Muscle of leg (tissue), 11 donors: ENCODE results near the gene LHFPL3. TPM values are rescaled to one million over a fixed set of nuclear protein-coding genes. Genes with fewer than 3 reads are reported as not detected.

ENCODE experiments used
- DNase-seq: peaks from one replicate; pipeline ENCODE4 v3.0.0; 2013
- H3K27ac ChIP-seq: one replicate; pipeline ENCODE4 v1.5.1; 2013; ENCODE audit warnings: mild to moderate bottlenecking, low read length, control low read depth
- H3K27me3 ChIP-seq: one replicate; pipeline ENCODE4 v1.6.1; 2013; ENCODE audit warnings: low read length; ENCODE audit not compliant: control insufficient read depth, insufficient read depth
- H3K36me3 ChIP-seq: one replicate; pipeline ENCODE4 v1.6.1; 2013; ENCODE audit warnings: low read length; ENCODE audit not compliant: control insufficient read depth, insufficient read depth
- H3K4me1 ChIP-seq: one replicate; pipeline ENCODE4 v1.6.1; 2013; ENCODE audit warnings: low read length; ENCODE audit not compliant: control insufficient read depth, insufficient read depth
- H3K4me3 ChIP-seq: one replicate; pipeline ENCODE4 v1.5.1; 2013; ENCODE audit warnings: low read length, control low read depth
- H3K9me3 ChIP-seq: replicated peaks from 2 replicates; pipeline ENCODE4 v1.6.1; 2013; ENCODE audit warnings: low read depth, low read length; ENCODE audit not compliant: control insufficient read depth
- WGBS: methylation state at CpG from one replicate; pipeline ENCODE4 v1.1.5; 2013; ENCODE audit warnings: missing lambda C conversion rate; ENCODE audit not compliant: insufficient coverage; 5-methylcytosine and 5-hydroxymethylcytosine counted together
- polyA plus RNA-seq, 8 donors: library from polyadenylated mRNA; unstranded; fragments of 120-200 nt; gene quantifications; one replicate each; pipeline versions ENCODE4 v1.2.1 to v1.2.3, GENCODE V29; 2013; ENCODE audit warnings: inconsistent platforms in 1 of 8, low replicate concordance in 1 of 8; ENCODE audit not compliant: insufficient read length in 8 of 8, insufficient read depth in 1 of 8
- total RNA-seq: library from RNA; stranded (reverse); fragments of 120-200 nt; gene quantifications from one replicate; pipeline ENCODE4 v1.2.4, GENCODE V29; 2013

The LHFPL3 gene
- total and polyA plus RNA-seq, 9 donors = 0.06 to 0.47 (median 0.17) TPM; not detected in 6

DNA sequence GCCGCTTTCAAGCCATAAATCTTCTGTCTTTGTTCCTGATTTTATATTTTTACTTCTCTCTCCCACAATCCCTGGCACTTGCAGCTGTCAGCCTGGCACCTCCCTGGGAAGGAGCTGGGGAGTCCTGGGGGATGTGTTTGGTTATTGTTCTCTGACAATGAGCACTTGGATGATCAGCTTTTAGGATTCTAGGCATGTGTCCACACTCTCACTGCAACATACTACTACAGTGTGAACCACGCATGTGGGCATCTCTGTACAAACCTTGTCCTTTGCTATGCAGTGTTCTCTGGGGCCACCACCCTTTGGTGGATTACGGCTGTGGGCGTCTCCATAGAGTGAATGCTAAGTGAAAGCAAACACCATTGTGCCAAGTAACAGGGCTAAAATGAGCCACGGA lies 517.2 kb downstream of the LHFPL3 start:
- Histone ChIP-seq H3K27me3 (no peaks in the 10 kb centered on the region), H3K4me1 (peaks cover 3% of the 10 kb centered on the region), H3K4me3 (no peak overlapping the region), H3K9me3 (no peaks in the 10 kb centered on the region), H3K27ac (no peak overlapping the region), H3K36me3 (no peaks in the 10 kb centered on the region)
- DNase-seq = no peak
- WGBS = 73% methylated on average over 3 of the region's 5 CpGs

DNA sequence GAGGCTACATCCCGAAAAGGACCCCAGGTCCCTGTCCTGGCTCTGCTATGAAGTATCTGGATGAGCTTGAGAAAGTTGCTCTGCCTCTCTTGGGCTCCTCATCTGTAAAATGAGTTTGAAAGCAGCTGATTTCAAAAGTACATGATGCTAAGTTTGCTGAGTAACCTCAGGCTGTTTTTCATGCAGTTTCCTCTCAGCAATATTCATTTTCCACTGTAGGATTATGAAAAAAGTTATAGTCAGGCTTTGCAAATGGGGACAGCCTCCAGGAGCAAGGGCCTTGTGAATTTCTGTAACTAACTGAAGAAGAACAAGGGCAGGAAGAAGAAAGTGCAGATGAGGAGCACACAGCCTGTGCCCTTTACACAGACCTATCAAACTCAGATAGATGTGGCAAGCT lies 518.3 kb downstream of the LHFPL3 start:
- 100% methylated on average over 1 of the region's 1 CpG for WGBS
- Histone ChIP-seq H3K4me1 (peaks cover 3% of the 10 kb centered on the region), H3K27ac (no peak overlapping the region), H3K4me3 (no peak overlapping the region), H3K27me3 (no peaks in the 10 kb centered on the region), H3K36me3 (no peaks in the 10 kb centered on the region), H3K9me3 (no peaks in the 10 kb centered on the region)
- DNase-seq = no peak

DNA sequence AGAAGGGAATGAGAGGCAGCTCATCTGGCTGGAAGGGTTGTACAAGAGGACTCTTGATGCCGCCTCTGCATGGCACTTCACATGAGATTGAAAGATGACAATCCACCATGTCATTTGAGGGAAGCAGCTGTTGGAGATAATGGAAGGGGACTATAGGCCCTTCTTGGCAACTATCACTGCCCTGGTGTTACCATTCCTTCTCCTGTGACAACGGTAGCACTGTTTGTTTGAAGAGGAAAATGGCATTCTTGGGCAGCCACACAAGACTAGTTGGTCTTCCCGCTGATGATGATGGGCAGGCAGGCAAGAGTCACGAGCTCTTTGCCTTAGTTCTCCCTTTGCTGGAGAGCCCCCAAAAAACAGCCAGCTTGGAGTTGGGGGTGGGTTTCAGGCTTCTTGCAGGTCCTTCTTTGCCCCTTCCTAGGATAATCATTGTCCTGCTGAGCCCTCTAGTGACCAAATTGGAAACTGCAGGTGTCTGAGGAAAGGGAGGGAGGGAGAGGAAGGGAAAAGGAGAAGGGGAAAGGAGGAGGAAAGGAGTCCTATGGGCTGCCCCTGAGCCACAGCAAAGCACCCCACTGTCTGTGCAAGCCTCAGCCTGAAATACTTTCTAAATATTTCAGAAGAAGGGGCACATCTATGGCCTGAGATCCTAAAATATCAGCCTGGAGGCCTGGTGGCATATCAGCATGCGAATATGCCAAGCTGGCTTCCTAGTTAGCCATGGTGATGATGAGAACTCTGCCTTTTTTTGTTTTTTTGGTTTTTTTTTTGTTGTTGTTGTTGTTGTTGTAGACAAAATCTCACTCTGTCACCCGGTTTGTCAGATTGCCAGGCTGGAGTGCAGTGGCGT lies 520.0 kb downstream of the LHFPL3 start:
- Histone ChIP-seq H3K4me3 (no peak overlapping the region), H3K36me3 (no peaks in the 10 kb centered on the region), H3K27me3 (peaks cover 4% of the 10 kb centered on the region), H3K4me1 (peaks cover 3% of the 10 kb centered on the region), H3K9me3 (no peaks in the 10 kb centered on the region), H3K27ac (no peak overlapping the region)
- DNase-seq = peak; percentile 68
- 72% methylated on average over 3 of the region's 7 CpGs for WGBS

DNA sequence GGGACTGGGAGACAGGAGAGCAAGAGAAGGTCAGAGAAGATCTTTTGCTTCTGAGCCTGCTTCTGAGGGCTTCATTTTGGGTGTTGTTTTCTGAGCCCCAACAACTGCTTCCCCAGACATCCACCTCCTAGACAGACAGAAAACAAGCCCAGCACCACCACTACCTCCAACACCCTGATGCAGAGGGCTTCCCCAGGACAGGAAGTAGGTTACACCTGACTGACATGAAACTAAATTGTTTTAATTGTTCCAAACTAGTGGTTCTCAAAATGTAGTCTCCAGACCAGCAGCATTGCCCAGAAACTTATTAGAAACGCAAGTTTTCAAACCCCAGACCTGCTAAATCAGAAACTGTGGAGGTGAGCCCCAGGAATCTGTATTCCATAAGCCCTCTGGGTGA lies 522.0 kb downstream of the LHFPL3 start:
- WGBS = 67% methylated on average over 1 of the region's 1 CpG
- Histone ChIP-seq H3K4me1 (peaks cover 3% of the 10 kb centered on the region), H3K27ac (no peak overlapping the region), H3K27me3 (peaks cover 4% of the 10 kb centered on the region), H3K9me3 (no peaks in the 10 kb centered on the region), H3K4me3 (no peak overlapping the region), H3K36me3 (no peaks in the 10 kb centered on the region)
- DNase-seq = no peak

DNA sequence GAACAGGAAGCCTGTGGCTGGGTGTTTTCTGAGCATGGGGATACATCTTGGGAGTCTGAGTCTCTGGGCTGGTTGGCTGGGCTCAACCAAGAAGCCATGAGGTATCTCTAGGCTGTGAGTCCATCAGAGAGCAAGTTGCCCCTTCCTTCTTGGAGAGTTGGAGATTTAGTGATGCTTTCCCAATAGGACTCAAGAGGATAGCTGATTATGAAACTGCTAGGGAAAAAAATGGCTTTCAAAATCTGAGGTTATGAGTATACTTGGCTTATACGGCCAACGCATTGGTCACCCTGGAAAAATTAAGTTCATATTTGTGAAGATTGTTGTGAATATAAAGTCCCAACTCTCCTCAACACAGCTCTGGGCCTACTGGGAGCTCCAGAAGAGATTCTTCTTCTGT lies 522.9 kb downstream of the LHFPL3 start:
- no peak overlapping the region for H3K27ac ChIP-seq
- DNase-seq = no peak
- peaks cover 4% of the 10 kb centered on the region for H3K27me3 ChIP-seq
- no peaks in the 10 kb centered on the region for H3K9me3 ChIP-seq
- H3K4me1 ChIP-seq = peaks cover 3% of the 10 kb centered on the region
- no peaks in the 10 kb centered on the region for H3K36me3 ChIP-seq
- H3K4me3 ChIP-seq = no peak overlapping the region
- no CpG with 5 or more reads among the region's 2 CpGs for WGBS

DNA sequence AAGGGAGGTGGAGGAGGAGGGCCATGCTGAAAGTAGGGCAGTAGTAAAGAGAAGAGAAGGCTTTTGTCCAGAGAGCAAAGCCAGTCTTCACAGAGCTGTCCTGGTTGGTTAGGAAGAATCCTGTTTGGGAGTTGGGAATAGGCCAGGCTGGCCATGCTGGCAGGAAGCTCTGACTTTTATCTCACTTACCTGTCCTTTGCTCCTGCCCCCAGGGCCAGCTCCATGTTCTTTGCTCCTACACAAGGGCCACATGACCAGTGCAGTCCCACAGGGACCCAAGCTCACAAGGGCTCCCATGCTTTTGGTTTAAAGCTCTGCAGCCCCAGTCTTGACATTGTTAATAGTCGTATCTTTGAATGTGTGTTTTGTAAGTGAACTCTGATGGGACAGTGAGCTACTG lies 524.0 kb downstream of the LHFPL3 start:
- peaks cover 3% of the 10 kb centered on the region for H3K4me1 ChIP-seq
- peaks cover 4% of the 10 kb centered on the region for H3K27me3 ChIP-seq
- H3K27ac ChIP-seq = no peak overlapping the region
- DNase-seq = no peak
- H3K36me3 ChIP-seq = no peaks in the 10 kb centered on the region
- H3K4me3 ChIP-seq = no peak overlapping the region
- no peaks in the 10 kb centered on the region for H3K9me3 ChIP-seq
- WGBS = no CpG with 5 or more reads among the region's 1 CpG

DNA sequence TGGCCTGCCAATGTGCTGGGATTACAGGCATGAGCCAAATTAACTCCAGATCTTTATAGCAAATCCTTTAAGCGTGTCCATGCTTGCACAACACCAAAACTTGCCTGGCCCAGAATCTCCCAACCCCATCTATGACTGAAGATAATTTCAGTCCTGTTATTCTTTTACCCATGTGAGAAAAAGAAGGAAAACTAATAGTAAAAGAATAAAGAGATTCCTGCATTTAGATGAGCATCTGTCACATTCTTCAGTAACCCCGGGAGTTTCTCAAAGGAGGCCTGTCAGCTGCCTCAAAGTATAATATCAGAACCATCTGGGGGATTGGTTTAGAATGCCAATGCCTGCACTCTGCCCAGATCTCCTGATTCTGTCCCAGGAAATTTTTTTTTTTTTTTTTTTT lies 527.5 kb downstream of the LHFPL3 start:
- H3K4me1 ChIP-seq = no peaks in the 10 kb centered on the region
- 20% methylated on average over 1 of the region's 2 CpGs for whole genome bisulfite sequencing
- peaks cover 6% of the 10 kb centered on the region for H3K27me3 ChIP-seq
- H3K9me3 ChIP-seq = no peaks in the 10 kb centered on the region
- DNase-seq = no peak
- no peak overlapping the region for H3K4me3 ChIP-seq
- no peaks in the 10 kb centered on the region for H3K36me3 ChIP-seq
- H3K27ac ChIP-seq = no peak overlapping the region

DNA sequence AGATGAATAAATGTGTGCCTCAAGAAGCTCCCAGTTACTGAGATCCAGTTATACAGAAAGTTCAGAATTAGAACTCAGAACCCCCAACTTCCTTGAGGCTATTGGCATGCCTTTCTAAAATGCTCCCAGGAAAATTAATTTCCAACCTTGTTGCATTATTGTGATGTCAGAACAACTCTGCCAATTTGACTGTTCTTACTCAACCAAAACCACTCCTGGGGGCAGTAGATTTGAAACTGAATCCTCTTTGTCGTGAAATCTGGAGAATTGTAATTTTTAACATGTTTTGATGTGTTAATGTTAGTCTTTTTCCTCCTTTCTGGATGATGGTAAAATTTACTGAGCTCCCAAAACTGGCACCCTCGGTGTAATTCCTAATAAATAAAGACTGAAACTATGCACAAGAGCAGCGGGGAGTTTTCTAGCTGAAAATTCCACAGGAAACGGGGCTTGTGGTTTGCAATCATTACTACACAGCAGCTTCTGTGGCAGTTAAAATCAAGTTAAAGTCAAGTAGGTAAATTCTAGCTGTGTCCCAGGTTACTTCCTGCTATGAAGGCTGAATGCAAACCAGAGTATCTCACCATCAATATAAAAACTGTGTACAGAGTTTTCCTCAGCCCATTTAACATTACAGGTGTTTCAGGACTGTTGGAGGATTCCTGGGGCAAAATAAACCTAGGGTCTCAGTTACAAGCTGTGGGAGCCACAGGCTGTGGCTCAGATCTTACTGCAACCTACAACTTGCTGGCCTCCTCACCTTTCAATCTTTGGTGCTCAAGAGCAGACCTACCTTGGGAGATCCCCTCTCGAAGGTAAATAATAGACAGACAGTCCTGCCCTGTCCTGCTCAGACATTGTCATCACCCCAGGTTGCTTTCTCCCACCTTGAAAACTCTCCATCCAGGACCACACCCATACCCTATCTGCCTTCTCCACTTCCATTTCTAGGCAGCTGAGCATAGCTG lies 529.3 kb downstream of the LHFPL3 start:
- no peaks in the 10 kb centered on the region for H3K36me3 ChIP-seq
- no peak overlapping the region for H3K27ac ChIP-seq
- no peak for DNase-seq
- H3K4me1 ChIP-seq = no peaks in the 10 kb centered on the region
- 54% methylated on average over 1 of the region's 5 CpGs for WGBS
- no peak overlapping the region for H3K4me3 ChIP-seq
- no peaks in the 10 kb centered on the region for H3K9me3 ChIP-seq
- H3K27me3 ChIP-seq = peaks cover 8% of the 10 kb centered on the region

DNA sequence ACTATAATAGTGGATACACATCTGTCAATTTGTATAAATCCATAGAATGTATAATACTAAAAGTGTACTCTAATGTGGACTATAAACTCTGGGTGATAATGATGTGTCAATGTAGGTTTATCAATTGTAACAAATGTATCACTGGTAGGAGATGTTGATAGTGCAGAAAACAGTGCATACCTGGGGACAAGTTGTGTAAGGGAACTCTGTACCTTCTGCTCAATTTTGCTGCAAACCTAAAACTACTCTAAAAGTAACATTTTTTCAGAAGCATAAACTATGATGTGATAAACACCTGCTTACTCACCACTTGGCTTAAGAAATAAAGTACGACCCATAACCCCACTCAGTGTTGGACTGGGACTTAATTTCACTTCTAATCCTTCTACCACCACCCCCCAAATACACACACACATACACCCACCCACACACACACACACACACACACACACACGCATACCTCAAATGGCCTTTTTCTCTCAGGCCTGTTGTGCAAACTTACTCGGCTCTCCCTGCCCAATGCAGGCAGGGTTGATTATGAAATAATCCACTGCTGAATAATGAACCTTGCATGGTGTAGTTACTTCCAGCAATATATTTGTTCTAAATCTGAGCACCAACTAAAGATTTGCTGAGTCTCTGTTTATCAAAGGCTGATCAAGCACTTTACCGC lies 531.5 kb downstream of the LHFPL3 start:
- no peak for DNase-seq
- Histone ChIP-seq H3K36me3 (no peaks in the 10 kb centered on the region), H3K4me1 (no peaks in the 10 kb centered on the region), H3K27me3 (peaks cover 4% of the 10 kb centered on the region), H3K27ac (no peak overlapping the region), H3K9me3 (no peaks in the 10 kb centered on the region), H3K4me3 (no peak overlapping the region)
- WGBS = 68% methylated on average over 2 of the region's 4 CpGs
